Forelimb muscle (tissue), 1 donor: Measurements from ENCODE around the gene DOCK3. TPM values are rescaled to one million over a fixed set of nuclear protein-coding genes. Genes with fewer than 3 reads are reported as not detected.

Experiments used
- DNase-seq: peaks from one replicate; pipeline ENCODE4 v3.0.0-alpha.2; 2013; ENCODE audit warnings: low read depth
- polyA plus RNA-seq: library from polyadenylated mRNA; unstranded; fragments of 120-200 nt; gene quantifications from one replicate; pipeline ENCODE4 v1.2.1, GENCODE V29; 2013; ENCODE audit not compliant: insufficient read length

Gene DOCK3, protein sequence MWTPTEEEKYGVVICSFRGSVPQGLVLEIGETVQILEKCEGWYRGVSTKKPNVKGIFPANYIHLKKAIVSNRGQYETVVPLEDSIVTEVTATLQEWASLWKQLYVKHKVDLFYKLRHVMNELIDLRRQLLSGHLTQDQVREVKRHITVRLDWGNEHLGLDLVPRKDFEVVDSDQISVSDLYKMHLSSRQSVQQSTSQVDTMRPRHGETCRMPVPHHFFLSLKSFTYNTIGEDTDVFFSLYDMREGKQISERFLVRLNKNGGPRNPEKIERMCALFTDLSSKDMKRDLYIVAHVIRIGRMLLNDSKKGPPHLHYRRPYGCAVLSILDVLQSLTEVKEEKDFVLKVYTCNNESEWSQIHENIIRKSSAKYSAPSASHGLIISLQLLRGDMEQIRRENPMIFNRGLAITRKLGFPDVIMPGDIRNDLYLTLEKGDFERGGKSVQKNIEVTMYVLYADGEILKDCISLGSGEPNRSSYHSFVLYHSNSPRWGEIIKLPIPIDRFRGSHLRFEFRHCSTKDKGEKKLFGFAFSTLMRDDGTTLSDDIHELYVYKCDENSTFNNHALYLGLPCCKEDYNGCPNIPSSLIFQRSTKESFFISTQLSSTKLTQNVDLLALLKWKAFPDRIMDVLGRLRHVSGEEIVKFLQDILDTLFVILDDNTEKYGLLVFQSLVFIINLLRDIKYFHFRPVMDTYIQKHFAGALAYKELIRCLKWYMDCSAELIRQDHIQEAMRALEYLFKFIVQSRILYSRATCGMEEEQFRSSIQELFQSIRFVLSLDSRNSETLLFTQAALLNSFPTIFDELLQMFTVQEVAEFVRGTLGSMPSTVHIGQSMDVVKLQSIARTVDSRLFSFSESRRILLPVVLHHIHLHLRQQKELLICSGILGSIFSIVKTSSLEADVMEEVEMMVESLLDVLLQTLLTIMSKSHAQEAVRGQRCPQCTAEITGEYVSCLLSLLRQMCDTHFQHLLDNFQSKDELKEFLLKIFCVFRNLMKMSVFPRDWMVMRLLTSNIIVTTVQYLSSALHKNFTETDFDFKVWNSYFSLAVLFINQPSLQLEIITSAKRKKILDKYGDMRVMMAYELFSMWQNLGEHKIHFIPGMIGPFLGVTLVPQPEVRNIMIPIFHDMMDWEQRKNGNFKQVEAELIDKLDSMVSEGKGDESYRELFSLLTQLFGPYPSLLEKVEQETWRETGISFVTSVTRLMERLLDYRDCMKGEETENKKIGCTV (N-terminal part only)
- 0.15 TPM for polyA plus RNA-seq

DNA sequence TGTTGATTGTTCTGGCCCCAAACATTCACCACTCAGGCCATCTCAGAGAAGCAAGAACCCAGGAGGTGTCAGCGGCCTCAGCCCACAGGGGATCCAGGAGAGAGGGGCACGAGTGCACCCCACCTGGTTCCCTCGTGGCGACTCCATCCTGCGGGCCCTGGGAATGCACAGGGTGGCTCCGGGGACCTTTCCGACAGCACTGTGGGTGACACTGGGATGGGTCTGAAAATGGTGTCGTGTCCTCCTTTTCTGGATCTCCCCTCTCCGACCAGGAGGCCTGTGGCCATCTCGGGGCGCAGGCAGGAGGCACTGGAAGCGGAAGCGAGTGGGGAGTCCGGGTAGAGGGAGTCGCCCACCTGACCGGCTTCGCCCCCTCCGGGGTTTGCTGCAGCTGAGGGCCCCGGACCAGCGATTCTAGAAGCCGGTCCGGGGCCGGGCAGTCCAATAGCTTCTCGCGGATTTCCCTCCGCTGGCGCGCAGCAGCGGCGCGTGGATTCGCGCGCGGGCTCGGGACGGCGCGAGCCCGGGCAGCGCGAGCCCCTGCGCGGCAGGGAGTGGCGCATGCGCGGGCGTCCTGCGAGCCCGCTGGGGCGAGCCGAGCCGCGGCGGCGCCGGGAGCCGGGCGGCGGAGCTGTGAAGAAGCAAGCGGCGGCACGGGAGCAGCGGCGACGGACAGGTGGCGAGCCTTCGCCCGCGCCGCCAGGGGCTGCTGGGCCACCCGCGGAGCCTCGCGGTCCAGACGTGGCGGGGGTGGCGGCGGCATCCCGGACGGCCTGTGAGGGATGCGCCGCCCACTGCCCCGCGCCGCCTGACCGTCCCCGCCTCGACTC, at the start of gene DOCK3:
DOCK3 (plus strand) TSS at position 579 of the 830 bp plus-strand sequence. CDS start 337 bp downstream, outside the sequence.
- DNase-seq, result peak; percentile 40

DNA sequence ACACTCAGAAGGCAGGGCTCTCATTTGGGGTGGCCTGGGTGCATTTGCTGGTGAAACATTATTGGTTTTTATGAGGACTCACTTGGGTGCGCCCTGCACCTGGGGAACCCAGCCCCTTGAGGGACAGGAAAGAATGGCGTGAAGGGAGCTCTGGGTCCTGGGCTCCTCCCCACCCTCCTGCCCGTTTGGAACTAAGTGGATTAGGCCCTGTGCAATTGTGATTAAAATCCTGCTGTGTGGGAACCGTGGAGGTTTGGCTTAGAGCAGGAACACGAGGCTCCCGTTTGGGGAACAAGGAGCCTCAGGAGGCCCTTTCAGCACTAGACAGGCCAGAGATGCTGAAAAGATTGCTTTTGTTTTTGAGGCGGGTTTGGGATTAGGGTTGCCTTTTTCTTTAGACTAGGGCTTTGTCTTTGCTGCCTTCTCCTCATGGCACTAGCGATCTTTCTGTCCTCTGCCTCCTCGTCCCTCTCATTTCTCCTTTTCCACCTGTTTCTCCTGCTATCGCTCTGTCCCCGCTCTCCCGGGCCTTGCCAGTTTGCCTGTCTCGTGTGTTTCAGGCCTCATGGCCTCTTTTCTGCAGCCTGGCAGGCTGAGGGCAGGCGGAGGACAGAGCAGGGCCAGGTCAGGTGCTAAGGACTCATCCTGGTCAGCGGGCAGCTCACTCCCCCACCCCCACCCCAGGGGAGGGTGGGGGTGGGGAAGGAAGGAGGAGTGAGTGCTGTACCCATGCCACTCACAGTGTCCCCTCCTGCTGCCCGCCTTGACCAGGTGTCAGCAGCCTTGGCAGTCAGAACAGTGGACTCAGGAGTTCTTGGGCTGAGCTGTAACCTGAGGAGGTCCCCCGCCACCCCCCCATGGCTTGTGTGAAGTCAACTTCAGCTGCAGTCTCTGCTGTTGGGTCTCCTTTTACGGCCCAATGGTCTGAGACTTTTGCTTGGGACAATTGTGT, 49.2 kb upstream of the DOCK3 start:
- DNase-seq, result no peak

DNA sequence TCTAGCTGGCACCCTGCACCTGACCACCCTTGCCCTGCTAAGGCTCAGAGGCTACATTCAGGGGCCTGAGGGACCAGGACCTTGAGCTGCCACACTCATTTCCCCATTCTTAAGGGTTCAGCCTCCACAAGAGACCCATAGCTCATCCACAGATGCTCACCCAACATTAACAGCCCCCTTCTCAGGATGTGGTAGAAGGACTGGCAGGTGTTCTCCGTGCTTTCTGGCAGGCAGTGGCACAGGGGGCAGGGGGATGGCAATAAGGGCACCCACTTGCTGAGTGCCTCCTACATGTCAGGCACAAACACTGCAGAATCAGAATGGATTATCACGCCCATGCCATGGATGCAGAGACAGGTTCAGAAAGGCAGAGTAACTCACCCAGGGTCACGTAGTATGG, 48.3 kb upstream of the DOCK3 start:
- no peak for DNase-seq

DNA sequence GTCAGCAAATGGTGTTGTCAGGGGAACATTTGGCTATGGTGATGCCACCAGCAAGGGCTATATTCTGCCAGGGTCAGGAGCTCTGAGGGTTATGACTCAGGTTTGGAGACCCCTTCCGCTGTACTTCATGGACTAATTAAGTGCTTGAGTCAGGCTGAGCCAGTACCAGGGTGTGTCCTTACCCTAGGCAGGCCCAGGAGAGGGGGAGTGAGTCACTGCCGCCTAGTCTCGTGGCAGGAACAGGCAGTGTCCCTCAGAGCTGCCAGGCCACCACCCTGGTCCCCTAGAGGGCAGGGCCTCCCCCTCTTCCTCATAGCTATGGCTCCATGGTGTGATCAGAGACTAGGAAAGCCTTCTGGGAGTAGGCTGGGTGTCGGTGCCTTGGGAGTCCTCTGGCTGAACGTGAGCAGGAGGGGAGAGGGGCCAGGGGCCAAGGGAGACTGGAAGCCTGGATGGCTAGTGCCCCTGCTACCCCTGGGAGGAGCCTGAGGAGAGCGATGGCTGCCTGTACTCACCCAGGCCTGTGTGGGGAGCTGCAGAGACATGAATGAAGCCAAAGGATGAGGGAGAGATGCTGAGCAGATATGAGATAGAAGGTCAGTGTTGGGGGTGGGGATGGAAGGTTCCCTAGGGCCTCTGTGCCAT, 47.2 kb upstream of the DOCK3 start:
- no peak for DNase-seq

DNA sequence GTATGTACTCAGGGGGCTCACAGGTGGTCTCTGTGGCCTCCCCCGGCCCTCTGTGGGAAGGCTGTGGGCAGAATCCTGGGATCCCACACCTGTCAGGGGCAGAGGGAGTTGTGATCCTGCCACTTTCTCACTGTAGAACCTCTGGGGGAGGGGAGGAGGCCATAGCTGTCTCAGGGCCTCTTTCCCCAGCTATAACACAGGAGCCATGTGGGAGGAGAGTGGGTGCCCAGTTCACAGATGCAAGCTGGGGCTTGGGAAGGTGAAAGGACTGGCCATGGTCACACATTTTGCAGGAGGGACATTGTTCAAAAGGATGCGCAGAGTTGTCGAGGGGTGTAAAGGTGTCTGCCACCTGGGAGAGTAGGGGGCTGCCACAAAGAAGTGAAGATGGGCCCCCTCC, 46.1 kb upstream of the DOCK3 start:
- no peak for DNase-seq

DNA sequence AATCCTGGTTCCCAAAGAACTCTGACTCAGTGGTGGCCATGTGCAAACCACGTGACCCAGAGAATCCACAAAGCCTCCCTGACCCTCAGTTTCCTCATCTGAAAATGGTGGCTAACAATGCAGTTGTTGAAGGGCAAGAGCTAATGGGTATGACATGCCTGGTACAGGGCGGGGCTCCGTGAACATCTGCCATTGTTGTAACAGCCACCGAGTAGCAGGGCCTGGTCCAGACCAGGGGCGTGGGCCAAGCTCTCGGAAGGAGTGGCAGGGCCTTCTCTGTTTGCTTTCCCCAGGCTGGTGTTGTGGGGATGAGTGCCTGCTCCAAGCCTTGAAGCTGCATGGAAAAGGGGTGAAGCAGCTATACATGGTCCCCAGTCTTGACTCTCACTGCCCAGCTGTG, 44.3 kb upstream of the DOCK3 start:
- DNase-seq, result no peak

DNA sequence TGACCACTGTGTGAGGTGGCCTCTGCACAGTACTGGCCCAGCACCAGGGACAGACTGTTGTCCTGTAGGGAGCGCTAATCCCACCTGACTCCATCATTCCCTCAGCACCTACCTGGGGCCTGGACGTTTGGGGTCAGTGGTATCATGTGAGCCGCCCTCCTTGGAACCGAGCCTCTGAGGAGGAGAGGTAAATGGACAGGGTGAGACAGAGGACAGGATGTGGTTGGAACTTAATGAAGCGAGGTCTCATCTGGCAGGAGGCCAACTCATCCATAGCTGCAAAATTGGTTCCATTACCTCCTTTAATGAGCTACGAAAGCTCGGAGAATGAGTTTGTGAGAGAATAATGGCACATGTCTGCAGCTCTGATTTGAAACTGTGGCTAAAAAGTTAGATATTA, 43.9 kb upstream of the DOCK3 start:
- no peak for DNase-seq

DNA sequence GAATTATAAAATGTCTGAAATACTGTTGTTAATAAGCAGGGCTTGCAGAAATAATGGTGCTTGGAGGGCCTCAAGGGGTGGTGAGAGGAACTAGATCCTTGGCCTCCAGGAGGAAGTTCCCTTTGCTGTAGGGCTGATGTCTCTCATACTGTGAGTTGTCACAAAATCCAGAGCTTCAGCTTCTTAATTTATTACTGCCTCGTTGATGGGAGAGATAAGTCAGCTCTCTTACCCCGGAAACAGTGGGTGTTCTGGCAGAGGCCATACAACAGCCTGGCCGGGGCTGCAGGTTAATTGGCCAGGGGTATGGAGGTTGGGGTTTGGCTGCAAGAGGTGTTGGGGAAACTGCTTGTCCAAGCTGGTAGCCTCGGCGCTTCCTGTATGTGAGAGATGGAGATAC, 42.3 kb upstream of the DOCK3 start:
- DNase-seq, result no peak

DNA sequence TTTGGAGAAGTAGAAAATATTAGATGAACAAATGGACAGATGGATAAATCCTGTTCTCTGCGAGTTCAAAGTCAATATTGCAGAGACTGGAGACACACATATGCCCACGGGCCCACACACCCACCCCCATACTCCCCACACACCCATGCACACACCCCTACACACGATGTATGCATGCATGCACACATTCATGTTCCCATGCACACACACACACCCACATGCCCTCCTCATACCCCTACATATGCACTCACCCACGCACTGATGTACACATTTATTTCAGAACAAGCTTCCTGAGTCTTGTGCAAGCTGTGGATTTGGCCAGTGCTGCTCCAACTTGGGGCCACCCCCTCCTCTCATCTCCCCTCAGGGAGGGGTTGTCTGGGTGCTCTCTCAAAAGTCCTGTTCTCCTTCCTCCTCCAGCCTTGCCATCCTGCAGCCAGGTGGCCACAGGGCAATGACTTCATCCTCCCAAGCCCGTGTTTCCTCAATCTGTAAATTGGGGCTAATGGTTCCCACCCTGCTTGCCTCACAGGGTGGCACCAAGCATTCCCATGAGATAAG, 41.4 kb upstream of the DOCK3 start:
- no peak for DNase-seq

DNA sequence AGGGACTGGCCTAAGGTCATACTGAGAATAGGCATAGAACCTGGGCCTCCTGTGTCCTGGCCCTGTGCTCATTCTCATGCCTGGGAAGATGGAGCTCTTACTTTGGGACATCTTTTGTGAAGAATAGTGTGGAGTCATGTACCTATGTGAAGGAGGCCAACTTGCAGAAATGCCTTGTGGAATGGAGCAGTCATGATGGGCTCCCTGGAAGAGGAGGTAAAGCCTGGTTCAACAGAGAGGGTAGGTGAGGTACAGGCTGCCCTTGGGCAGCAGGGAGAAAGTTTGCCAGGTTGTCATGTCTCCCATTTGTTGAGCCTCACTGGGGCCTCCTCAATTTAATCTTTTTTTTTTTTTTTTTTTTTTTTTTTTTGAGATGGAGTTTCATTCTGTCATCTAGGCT, 39.7 kb upstream of the DOCK3 start:
- no peak for DNase-seq

DNA sequence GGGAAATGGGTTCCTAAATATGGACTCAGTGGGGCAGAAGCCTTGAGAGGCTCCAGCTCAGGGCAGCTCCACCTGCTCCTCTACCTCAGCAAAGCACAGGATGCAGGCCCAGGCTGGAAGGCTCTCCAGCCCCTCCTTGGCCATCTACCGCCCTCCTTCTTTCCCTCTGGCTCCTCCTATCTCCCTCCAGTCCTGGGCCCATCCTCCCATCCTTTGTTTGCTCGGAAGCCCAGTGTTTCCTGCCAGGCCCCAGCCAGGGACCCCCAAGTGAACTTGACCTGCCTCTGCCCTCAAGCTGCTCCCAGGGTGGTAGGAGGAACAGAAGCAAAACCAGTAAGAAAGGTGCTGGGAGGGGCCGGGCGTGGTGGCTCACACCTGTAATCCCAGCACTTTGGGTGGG, 37.7 kb upstream of the DOCK3 start:
- no peak for DNase-seq

DNA sequence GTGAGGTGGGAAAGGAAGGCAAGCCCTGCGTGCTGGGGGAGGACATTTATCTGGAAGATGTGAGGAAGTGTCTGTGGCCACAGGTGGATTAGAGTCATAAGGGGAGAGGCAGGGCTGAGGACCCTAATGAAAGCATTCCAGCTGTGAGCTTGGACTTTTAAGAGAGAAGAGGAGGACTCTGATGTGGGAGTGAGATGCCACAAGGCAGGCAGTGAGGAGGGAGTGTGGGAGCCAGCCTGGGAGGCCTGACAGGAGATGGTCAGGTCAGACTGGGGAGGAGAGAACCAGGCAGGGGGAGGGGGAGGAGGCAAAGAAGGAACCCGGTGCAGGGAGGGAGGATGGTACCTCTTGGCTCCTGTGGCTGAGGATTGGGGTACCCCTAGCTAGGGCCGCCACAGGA, 36.8 kb upstream of the DOCK3 start:
- DNase-seq, result no peak

DNA sequence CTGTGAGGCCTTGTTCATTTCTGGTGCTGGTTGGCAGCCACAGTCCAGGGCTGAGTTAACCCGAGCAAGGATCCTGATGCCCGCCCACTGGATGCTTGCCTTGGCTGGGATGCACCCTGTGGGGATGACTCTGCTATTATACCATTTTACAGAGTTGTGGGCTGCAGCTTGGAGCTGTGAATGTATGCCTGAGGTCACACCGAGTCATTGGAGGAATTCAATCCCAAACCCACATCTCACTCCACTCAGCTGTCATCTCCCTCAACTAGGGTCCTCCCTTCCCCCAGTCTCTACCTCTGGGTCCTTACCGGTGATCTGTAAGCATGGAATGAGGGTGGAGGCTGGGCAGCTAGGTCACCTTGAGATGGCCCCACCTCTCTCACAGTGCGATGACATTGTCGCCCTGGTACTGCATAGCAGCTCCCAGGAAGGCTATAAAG, 35.7 kb upstream of the DOCK3 start:
- no peak for DNase-seq

DNA sequence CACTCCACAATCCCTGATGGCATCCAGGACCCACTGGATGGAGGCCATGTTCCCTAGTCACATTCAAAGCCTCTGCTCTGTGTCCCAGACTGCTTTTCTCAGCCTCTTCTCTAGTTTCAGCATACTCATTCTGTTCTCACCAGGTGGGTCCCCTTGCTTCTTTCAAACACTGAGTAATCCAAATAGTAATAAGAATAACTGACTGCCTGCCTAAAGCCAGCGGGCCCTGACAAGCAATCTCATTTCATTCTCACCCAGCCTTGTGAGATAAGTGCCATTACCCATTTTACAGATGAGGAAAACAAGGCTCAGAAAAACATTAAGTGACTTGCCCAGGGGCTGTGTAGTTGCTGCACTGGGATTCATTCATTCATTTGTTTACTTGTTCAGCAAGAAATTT, 32.3 kb upstream of the DOCK3 start:
- DNase-seq, result no peak

DNA sequence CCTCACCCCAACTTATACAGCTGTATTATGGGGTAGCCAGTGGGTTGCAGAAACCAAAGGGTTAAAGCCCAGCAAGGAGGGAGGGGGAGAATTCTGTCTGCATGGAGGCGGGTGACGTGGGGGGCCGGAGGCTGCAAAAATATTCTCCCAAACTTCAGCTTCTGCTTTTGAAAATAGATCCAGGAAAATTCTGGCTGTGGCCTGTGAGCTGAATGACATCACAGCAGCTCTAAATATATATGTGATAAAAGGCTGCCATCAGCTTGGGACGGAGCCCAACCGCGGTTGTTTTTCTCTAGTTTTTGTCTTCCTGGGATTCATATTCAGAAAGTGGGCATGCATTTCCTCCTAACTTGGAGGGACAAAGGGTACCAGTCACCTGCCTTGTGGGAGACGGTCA, 30.2 kb upstream of the DOCK3 start:
- peak; percentile 16 for DNase-seq

DNA sequence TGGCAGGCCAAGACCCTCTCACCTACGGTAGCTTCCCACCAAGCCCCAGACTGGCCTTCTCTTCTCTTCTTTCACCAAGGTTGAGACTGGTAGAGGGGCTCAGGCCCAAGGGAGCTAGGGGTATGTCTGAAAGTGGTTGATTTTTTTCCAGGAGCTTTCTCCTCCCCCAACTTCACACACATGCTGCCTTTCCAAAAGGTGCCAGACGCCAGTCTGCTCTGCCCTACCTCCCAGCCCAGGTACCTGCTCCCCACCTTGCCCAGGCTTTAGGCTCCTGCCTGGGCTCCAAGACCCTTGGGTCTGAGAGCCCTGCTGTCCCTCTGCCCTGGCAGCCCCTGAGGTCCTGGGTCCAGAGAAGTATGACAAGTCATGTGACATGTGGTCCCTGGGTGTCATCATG, 29.3 kb upstream of the DOCK3 start:
- no peak for DNase-seq

DNA sequence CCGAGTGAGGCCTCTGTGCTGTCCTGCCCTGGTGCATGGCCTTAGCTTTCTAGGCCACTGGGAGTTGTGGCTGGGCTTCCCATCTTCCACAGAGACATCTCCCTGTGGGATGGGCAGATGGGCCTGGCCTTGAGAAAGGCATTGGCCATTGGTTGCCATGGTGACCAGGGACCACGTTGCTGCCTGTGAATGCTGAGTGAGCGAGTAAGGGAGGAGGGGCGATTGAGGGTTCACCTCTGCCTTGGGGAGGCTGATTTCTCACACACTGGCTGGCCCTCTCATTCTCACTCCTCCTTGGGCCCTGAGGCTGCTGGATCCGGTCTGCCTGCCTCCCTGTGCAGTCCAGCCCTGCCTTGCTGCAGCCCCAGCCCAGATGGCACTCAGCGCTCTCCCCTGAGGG, 26.4 kb upstream of the DOCK3 start:
- no peak for DNase-seq

DNA sequence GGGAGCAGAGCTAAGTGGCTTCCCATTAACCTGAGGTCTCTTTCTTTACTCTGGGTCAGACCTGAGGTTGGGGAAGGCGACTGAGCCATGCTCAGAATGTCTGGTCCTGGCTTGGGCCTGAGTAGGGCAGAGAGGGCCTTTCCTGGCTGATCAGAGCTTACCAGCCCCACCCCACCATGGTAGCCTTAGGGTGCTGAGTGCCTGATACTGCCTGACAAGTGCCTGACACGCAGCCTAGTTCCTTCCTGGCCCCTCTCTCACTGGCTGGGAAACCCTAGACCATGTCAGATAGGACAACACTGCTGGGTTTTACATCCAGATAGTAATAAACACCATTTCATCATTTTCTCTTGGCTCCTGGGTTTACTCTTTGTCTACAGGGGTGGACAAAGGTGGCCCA, 25.8 kb upstream of the DOCK3 start:
- no peak for DNase-seq

DNA sequence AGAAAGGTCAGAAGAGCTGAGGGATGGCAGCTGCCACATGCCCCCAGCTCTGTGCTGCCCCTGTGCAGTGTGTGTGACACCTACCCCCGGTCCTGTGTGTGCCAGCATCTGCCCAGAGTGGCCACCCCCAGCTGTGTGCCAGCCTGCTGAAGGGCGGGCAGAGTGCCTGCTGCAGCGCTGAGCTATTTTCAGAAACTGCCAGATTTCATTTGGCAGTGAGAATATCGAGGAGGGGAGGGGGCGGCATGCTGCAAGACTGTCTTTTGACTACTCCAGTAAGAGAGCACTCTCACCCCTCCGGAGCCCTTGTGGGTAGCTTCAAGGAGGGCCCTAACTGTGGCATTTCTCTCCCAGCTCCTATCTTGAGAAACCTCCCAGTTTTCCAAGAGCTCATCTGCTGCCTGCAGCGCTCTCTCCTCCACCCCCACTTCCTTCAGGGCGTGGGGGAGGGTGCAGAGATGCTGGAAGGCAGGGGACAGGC, 25.2 kb upstream of the DOCK3 start:
- no peak for DNase-seq
